SU-DHL-6 (cell line): ENCODE data around the gene SYTL2.

Experiments used
- H2AFZ ChIP-seq: fragments of 200-600 bp; sonication (generic); 2 replicates; pipeline ENCODE4 v1.6.1; 2014; ENCODE audit warnings: low read depth, mild to moderate bottlenecking, moderate library complexity, mixed read lengths, antibody characterized with exemption, low read length; ENCODE audit not compliant: severe bottlenecking
- H3F3A ChIP-seq: fragments of 200-600 bp; shearing (Covaris generic); 2 replicates; pipeline ENCODE4 v1.6.0; 2016; ENCODE audit warnings: antibody characterized with exemption, mild to moderate bottlenecking; ENCODE audit not compliant: insufficient read depth
- H3K27ac ChIP-seq: fragments of 200-600 bp; sonication (generic); 2 replicates; pipeline ENCODE4 v1.5.1; 2016; ENCODE audit warnings: low read depth, mild to moderate bottlenecking, low read length, moderate library complexity, mixed read lengths
- H3K27me3 ChIP-seq: fragments of 200-600 bp; sonication (generic), shearing (Covaris generic); 2 replicates; pipeline ENCODE4 v1.6.0; 2014; ENCODE audit warnings: mild to moderate bottlenecking, low read length
- H3K36me3 ChIP-seq: fragments of 200-600 bp; sonication (generic); 2 replicates; pipeline ENCODE4 v1.6.1; 2014; ENCODE audit warnings: mild to moderate bottlenecking, low read length, mixed read lengths
- H3K4me2 ChIP-seq: fragments of 300-600, 200-600 bp; shearing (Covaris generic), sonication (generic); 2 replicates; pipeline ENCODE4 v1.6.0; 2014; ENCODE audit warnings: low read length, low read depth, mild to moderate bottlenecking; ENCODE audit not compliant: poor library complexity, severe bottlenecking
- H3K4me3 ChIP-seq: fragments of 200-600 bp; sonication (generic); 2 replicates; pipeline ENCODE4 v1.5.1; 2014; ENCODE audit warnings: antibody characterized with exemption, low read length, mild to moderate bottlenecking, mixed read lengths; ENCODE audit not compliant: insufficient read depth, poor library complexity, severe bottlenecking
- H3K79me2 ChIP-seq: fragments of 200-600 bp; sonication (generic); 2 replicates; pipeline ENCODE4 v1.6.1; 2014; ENCODE audit warnings: mild to moderate bottlenecking, low read length, moderate library complexity; ENCODE audit not compliant: insufficient read depth
- H3K9ac ChIP-seq: fragments of 200-600 bp; sonication (generic); 2 replicates; pipeline ENCODE4 v1.7.0; 2014; ENCODE audit warnings: mild to moderate bottlenecking, low read length
- H3K9me2 ChIP-seq: fragments of 200-600 bp; sonication (generic); replicated peaks from 2 replicates; pipeline ENCODE4 v1.6.1; 2014; ENCODE audit warnings: low read length; ENCODE audit not compliant: insufficient read depth
- H3K9me3 ChIP-seq: fragments of 200-600 bp; sonication (generic); 2 replicates; pipeline ENCODE4 v1.6.1; 2014; ENCODE audit warnings: low read length, mixed read lengths; ENCODE audit not compliant: insufficient read depth
- H4K20me1 ChIP-seq: fragments of 200-600 bp; sonication (generic); 2 replicates; pipeline ENCODE4 v1.6.1; 2014; ENCODE audit warnings: low read depth, mild to moderate bottlenecking, antibody characterized with exemption, low read length, moderate library complexity, mixed read lengths
- EZH2phosphoT487 ChIP-seq: fragments of 200-600 bp; sonication (generic), shearing (Covaris generic); conservative IDR thresholded peaks from 2 replicates; pipeline ENCODE4 v1.6.1; 2018; ENCODE audit warnings: mild to moderate bottlenecking, antibody characterized with exemption, low read length, moderate library complexity, mixed read lengths
- TF ChIP-seq, protein P1 (sequence below): fragments of 200-600 bp; sonication (generic); IDR thresholded peaks from one replicate; pipeline ENCODE4 v1.5.1; 2017; ENCODE audit warnings: antibody characterized with exemption, mild to moderate bottlenecking, low read length, moderate library complexity; ENCODE audit not compliant: insufficient read depth, poor library complexity, severe bottlenecking

SYTL2 gene

DNA sequence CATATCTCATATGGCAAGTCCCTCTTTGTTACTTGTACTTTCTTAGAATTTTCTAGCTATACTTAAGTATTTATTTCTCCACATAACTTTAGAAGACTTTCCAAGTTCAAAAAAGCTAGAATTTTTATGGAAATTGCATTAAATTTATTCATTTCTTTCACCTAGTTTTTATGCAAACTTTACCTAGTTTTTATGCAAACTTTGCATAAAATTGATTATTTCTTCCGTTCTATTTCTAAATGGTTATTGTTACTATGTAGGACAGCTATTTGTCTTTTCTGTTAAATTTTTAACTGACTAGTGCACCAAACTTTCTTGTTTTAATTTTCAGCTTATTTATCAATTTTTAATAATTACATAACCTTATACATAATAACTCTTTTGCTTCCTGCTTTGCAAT, 142.8 kb downstream of the SYTL2 start:
- Histone ChIP-seq H3K36me3 (peaks cover 5% of the 10 kb centered on the region; the same call in 1 of the 2 replicates), H3K9me2 (no peaks in the 10 kb centered on the region), H3K27me3 (no peaks in the 10 kb centered on the region), H3F3A (peaks cover 7% of the 10 kb centered on the region), H3K27ac (no peak overlapping the region), H4K20me1 (peaks cover 7% of the 10 kb centered on the region; the same call in 1 of the 2 replicates), H3K4me2 (no peak overlapping the region), H3K79me2 (peaks cover 17% of the 10 kb centered on the region), H3K9me3 (no peaks in the 10 kb centered on the region), H3K9ac (no peak overlapping the region), H3K4me3 (no peak overlapping the region), H2AFZ (no peak overlapping the region)
- TF ChIP-seq, protein P1, sequence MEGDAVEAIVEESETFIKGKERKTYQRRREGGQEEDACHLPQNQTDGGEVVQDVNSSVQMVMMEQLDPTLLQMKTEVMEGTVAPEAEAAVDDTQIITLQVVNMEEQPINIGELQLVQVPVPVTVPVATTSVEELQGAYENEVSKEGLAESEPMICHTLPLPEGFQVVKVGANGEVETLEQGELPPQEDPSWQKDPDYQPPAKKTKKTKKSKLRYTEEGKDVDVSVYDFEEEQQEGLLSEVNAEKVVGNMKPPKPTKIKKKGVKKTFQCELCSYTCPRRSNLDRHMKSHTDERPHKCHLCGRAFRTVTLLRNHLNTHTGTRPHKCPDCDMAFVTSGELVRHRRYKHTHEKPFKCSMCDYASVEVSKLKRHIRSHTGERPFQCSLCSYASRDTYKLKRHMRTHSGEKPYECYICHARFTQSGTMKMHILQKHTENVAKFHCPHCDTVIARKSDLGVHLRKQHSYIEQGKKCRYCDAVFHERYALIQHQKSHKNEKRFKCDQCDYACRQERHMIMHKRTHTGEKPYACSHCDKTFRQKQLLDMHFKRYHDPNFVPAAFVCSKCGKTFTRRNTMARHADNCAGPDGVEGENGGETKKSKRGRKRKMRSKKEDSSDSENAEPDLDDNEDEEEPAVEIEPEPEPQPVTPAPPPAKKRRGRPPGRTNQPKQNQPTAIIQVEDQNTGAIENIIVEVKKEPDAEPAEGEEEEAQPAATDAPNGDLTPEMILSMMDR = no peak

DNA sequence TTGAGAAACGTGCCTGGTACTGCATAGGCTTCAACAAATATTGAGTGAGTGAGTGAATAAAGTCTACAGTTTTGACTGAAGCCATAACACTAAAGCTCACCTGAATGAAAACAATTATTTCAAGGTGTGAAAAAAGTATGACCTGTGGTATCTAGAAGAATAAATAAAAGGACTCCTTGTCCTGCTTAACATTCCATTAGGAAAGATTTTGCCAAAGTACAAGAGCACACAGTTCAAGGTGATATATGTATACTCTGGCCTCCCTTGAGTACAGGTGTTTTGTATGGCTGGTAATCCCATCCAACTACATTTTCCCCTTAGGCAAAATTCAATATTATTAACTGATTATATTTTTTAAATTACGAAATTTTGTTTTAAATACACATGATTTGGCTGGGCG, 144.3 kb downstream of the SYTL2 start:
- H3K9ac ChIP-seq = no peak overlapping the region
- no peak for TF ChIP-seq EZH2phosphoT487
- TF ChIP-seq, protein P1 = no peak
- H3F3A ChIP-seq = peaks cover 7% of the 10 kb centered on the region
- H3K9me3 ChIP-seq = no peaks in the 10 kb centered on the region
- no peak overlapping the region for H3K27ac ChIP-seq
- peaks cover 16% of the 10 kb centered on the region; the same call in 1 of the 2 replicates for H3K36me3 ChIP-seq
- no peak overlapping the region for H3K4me2 ChIP-seq
- no peak overlapping the region for H3K4me3 ChIP-seq
- H3K27me3 ChIP-seq = no peaks in the 10 kb centered on the region
- peak overlapping the region; percentile 82 for H2AFZ ChIP-seq
- no peaks in the 10 kb centered on the region for H3K9me2 ChIP-seq
- peaks cover 32% of the 10 kb centered on the region for H3K79me2 ChIP-seq
- peaks cover 20% of the 10 kb centered on the region for H4K20me1 ChIP-seq

DNA sequence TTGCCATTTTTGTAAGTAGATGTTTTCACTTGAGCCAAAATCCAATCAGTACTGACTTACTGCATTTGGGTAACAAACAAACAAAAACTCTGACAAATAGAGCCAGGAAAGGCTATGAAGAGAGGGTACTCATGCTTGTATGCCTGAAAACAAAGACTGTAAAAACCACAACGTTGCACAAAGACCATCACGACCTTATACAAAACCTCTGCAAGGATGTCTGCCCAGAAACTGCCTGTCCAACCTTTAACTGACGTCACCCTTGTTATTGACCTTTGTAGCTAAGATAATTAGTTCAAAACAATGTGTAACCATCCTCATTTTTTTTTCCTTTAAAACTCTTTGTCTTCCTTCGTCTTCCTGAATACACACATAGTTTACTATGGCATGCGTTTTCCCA, 145.2 kb downstream of the SYTL2 start:
- no peaks in the 10 kb centered on the region for H3K27me3 ChIP-seq
- H3K4me2 ChIP-seq = peak overlapping the region; percentile 74
- H3K9ac ChIP-seq = peak overlapping the region; percentile 100
- H2AFZ ChIP-seq = peak overlapping the region; percentile 82
- H3K4me3 ChIP-seq = no peak overlapping the region
- H3K9me2 ChIP-seq = no peaks in the 10 kb centered on the region
- TF ChIP-seq EZH2phosphoT487 = no peak
- TF ChIP-seq, protein P1 = no peak
- no peaks in the 10 kb centered on the region for H3K9me3 ChIP-seq
- H4K20me1 ChIP-seq = peaks cover 30% of the 10 kb centered on the region
- peaks cover 25% of the 10 kb centered on the region for H3K36me3 ChIP-seq
- H3F3A ChIP-seq = peaks cover 7% of the 10 kb centered on the region
- H3K27ac ChIP-seq = peak overlapping the region; percentile 90; the same call in 1 of the 2 replicates
- peaks cover 41% of the 10 kb centered on the region for H3K79me2 ChIP-seq
